ENCODE measurements around the gene GP1BB. TPM values are rescaled to one million over a fixed set of nuclear protein-coding genes. Genes with fewer than 3 reads are reported as not detected.
A peak's percentile ranks its signal among the peaks of the same experiment; 100 is the strongest.

Gene GP1BB
- total RNA-seq, 1 experiment from 2014 or later: not detected

- intact Hi-C loops (cut with micrococcal nuclease; ENCODE audit: unreplicated experiment): no loop called here
- no peaks in the 10 kb centered on the region for H3K4me1 Mint-ChIP-seq (ENCODE audit: low read depth, unreplicated experiment)
- no peak overlapping the region for H3K4me3 Mint-ChIP-seq (ENCODE audit: low read depth, unreplicated experiment)
- no peaks in the 10 kb centered on the region for H3K36me3 Mint-ChIP-seq (ENCODE audit: insufficient read depth, unreplicated experiment)
- peaks cover 94% of the 10 kb centered on the region for H3K27me3 Mint-ChIP-seq (ENCODE audit: unreplicated experiment)
- CTCF ChIA-PET: interaction anchor here (0.6 kb wide), 1 partner anchor 171 kb away, joined by 4 read pairs; no protein-coding TSS in a partner anchor
- no peaks in the 10 kb centered on the region for H3K9me3 Mint-ChIP-seq (ENCODE audit: low read depth, unreplicated experiment)
- no peak for DNase-seq
- TF ChIP-seq, protein P1, sequence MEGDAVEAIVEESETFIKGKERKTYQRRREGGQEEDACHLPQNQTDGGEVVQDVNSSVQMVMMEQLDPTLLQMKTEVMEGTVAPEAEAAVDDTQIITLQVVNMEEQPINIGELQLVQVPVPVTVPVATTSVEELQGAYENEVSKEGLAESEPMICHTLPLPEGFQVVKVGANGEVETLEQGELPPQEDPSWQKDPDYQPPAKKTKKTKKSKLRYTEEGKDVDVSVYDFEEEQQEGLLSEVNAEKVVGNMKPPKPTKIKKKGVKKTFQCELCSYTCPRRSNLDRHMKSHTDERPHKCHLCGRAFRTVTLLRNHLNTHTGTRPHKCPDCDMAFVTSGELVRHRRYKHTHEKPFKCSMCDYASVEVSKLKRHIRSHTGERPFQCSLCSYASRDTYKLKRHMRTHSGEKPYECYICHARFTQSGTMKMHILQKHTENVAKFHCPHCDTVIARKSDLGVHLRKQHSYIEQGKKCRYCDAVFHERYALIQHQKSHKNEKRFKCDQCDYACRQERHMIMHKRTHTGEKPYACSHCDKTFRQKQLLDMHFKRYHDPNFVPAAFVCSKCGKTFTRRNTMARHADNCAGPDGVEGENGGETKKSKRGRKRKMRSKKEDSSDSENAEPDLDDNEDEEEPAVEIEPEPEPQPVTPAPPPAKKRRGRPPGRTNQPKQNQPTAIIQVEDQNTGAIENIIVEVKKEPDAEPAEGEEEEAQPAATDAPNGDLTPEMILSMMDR (IDR thresholded peaks at IDR 0.05; ENCODE audit: unreplicated experiment): no peak
- BruUV-seq (replicated peaks): no TSS peak
- H3K27ac Mint-ChIP-seq (ENCODE audit: unreplicated experiment): no peak overlapping the region
Observed at GRCh38 chr22:19753996-19754700, 30.8 kb downstream of the GP1BB start.

GRCh38 chr22:19754701-19755144, 31.4 kb downstream of the GP1BB start:
- no peak for DNase-seq
- H3K9me3 Mint-ChIP-seq (ENCODE audit: low read depth, unreplicated experiment): no peaks in the 10 kb centered on the region

GRCh38 chr22:19755145-19755710, 31.9 kb downstream of the GP1BB start:
- peaks cover 94% of the 10 kb centered on the region for H3K27me3 Mint-ChIP-seq (ENCODE audit: unreplicated experiment)
- no TSS peak for BruUV-seq (replicated peaks)
- H3K36me3 Mint-ChIP-seq (ENCODE audit: insufficient read depth, unreplicated experiment): peaks cover 2% of the 10 kb centered on the region
- no peak overlapping the region for H3K4me3 Mint-ChIP-seq (ENCODE audit: low read depth, unreplicated experiment)
- peaks cover 9% of the 10 kb centered on the region for H3K4me1 Mint-ChIP-seq (ENCODE audit: low read depth, unreplicated experiment)
- DNase-seq: no peak
- H3K27ac Mint-ChIP-seq (ENCODE audit: unreplicated experiment): no peak overlapping the region
- TF ChIP-seq, protein P1 (IDR thresholded peaks at IDR 0.05; ENCODE audit: unreplicated experiment): no peak
- no peaks in the 10 kb centered on the region for H3K9me3 Mint-ChIP-seq (ENCODE audit: low read depth, unreplicated experiment)
- CTCF ChIA-PET: no interaction called here
- intact Hi-C loops (cut with micrococcal nuclease; ENCODE audit: unreplicated experiment): no loop called here

More at GRCh38 chr22:19754701-19755144, 31.4 kb downstream of the GP1BB start:
- Mint-ChIP-seq H3K27ac (ENCODE audit: unreplicated experiment) (no peak overlapping the region), H3K36me3 (ENCODE audit: insufficient read depth, unreplicated experiment) (no peaks in the 10 kb centered on the region), H3K4me1 (ENCODE audit: low read depth, unreplicated experiment) (peaks cover 4% of the 10 kb centered on the region), H3K4me3 (ENCODE audit: low read depth, unreplicated experiment) (no peak overlapping the region), H3K27me3 (ENCODE audit: unreplicated experiment) (peaks cover 94% of the 10 kb centered on the region)
- intact Hi-C loops (cut with micrococcal nuclease; ENCODE audit: unreplicated experiment): no loop called here
- TF ChIP-seq, protein P1 (IDR thresholded peaks at IDR 0.05; ENCODE audit: unreplicated experiment): no peak
- CTCF ChIA-PET: no interaction called here
- no TSS peak for BruUV-seq (replicated peaks)

DNA sequence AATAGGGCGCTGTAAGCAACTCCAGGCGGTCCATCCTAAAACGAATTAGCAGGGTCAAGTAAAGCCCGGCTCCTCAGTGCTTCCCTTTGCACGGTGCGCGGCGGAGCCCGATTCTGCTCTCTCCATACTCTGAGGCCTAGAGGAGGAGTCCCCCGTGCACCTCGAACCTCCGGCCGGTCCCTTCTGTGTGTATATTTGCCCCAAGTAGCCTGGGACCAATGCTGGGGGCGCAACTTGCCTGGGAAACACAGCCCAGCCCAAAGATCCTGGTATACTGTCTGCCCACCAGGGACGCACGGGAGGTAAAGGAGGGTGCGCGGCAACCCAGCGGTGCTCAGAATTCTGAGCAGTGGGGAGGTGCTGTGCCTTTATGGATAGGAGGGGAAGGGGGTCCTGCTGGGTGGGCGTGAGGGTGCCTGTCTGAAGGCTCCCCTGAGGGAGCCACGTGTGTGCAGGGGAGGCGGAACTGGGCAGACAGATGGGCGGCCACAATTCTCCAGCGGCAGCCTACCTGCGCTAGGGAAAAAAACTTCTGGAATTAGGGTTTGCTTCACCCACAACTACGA, 32.5 kb downstream of the GP1BB start:
- Mint-ChIP-seq H3K4me1 (ENCODE audit: low read depth, unreplicated experiment) (peaks cover 13% of the 10 kb centered on the region), H3K27me3 (ENCODE audit: unreplicated experiment) (peaks cover 94% of the 10 kb centered on the region), H3K4me3 (ENCODE audit: low read depth, unreplicated experiment) (peak overlapping the region; percentile 54), H3K9me3 (ENCODE audit: low read depth, unreplicated experiment) (no peaks in the 10 kb centered on the region), H3K36me3 (ENCODE audit: insufficient read depth, unreplicated experiment) (peaks cover 4% of the 10 kb centered on the region), H3K27ac (ENCODE audit: unreplicated experiment) (no peak overlapping the region)
- CTCF ChIA-PET: interaction anchor here (0.8 to 1.8 kb wide), 9 partner anchors 9 to 1060 kb away, joined by 3 to 11 read pairs (median 5); no protein-coding TSS in a partner anchor
- no peak for DNase-seq
- intact Hi-C loops (cut with micrococcal nuclease; ENCODE audit: unreplicated experiment): no loop called here
- BruUV-seq (replicated peaks): no TSS peak
- TF ChIP-seq, protein P1 (IDR thresholded peaks at IDR 0.05; ENCODE audit: unreplicated experiment): no peak
